ENCODE results near the gene RRP15.

Gene RRP15

DNA sequence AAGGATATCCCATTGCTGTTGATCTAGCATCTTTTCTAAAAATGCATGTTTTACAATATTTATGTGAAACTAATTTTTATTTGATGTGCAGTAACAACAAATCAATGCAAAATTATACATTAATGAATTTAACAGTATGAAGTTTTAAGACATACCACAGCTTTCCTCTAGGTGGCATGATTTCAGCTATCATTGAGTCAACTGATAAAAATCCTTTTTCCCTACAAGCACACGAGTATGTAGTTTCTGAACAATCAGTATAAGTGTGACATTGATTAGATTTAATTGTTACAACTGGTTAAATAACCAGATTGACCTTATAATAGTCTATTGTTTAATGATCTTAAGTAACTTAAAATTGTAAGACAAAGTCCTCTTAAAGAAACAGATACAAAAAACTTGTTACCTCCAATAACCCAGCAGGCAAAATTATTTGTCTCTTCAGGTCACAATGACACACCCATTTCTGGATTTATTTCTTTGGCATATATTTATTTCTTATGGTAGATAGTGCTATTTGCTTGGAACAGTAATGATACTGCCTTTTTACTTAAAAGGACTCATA is 54.3 kb downstream of the RRP15 start:
- H3K36me3 ChIP-seq (ENCODE audit: control insufficient read depth in 2 of 2, insufficient read depth in 2 of 2, low read length in 2 of 2): no peaks in the 10 kb centered on the region
- no peaks in the 10 kb centered on the region for H3K9me3 ChIP-seq (ENCODE audit: control insufficient read depth in 2 of 2, low read length in 2 of 2)
- no peak overlapping the region for H3K9ac ChIP-seq (ENCODE audit: low read length in 2 of 2)
- H3K4me1 ChIP-seq (ENCODE audit: control insufficient read depth, insufficient read depth, low read length): no peaks in the 10 kb centered on the region
- no peak overlapping the region for H3K27ac ChIP-seq (ENCODE audit: low read length)
- no peak overlapping the region for H3K4me3 ChIP-seq (ENCODE audit: low read length in 2 of 2)
- H3K27me3 ChIP-seq (ENCODE audit: control insufficient read depth in 1 of 2, insufficient read depth in 2 of 2, low read length in 2 of 2): no peaks in the 10 kb centered on the region

DNA sequence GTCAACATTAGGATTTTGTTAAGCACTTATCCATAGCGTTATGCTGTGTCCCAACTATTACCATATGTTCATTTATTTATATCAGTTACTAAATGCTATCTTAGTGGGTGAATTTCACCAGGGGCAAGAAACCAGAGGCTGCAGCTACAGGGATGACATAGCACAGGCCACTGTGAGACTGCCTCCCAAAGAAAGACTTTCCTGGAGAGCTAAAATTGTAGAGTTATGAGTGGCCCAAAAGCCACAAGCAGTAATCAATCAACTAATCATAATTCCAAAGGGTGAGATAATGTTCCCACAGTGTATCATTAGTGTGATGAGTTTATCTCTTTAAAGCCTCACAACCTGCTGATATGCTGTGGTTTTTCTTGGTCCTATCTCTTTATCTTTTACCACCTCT is 56.2 kb downstream of the RRP15 start:
- Histone ChIP-seq H3K9ac (ENCODE audit: low read length in 2 of 2) (no peak overlapping the region), H3K4me3 (ENCODE audit: low read length in 2 of 2) (no peak overlapping the region), H3K36me3 (ENCODE audit: control insufficient read depth in 2 of 2, insufficient read depth in 2 of 2, low read length in 2 of 2) (no peaks in the 10 kb centered on the region), H3K27ac (ENCODE audit: low read length) (no peak overlapping the region), H3K27me3 (ENCODE audit: control insufficient read depth in 1 of 2, insufficient read depth in 2 of 2, low read length in 2 of 2) (no peaks in the 10 kb centered on the region), H3K9me3 (ENCODE audit: control insufficient read depth in 2 of 2, low read length in 2 of 2) (no peaks in the 10 kb centered on the region), H3K4me1 (ENCODE audit: control insufficient read depth, insufficient read depth, low read length) (peaks cover 11% of the 10 kb centered on the region)

DNA sequence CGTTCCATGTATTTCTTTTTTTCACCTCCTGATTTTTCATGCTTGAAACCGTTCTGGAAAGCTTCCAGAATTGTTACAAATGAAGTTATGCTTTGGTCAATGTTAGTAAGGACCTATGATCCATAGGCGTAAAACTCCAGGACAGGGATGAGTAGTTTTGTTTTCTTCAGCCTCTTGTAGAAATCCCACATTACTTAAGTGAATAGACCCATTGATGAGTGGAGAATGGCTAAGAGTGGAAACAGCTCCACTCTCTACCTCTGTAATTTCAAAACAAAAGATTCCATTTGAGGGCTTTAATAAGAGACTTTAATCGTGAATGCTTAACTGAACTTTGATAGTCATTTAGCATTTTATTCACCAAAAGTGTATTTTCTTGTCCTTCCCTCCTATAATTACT is 57.0 kb downstream of the RRP15 start:
- Histone ChIP-seq H3K27ac (ENCODE audit: low read length) (no peak overlapping the region), H3K9me3 (ENCODE audit: control insufficient read depth in 2 of 2, low read length in 2 of 2) (no peaks in the 10 kb centered on the region), H3K4me3 (ENCODE audit: low read length in 2 of 2) (no peak overlapping the region), H3K27me3 (ENCODE audit: control insufficient read depth in 1 of 2, insufficient read depth in 2 of 2, low read length in 2 of 2) (no peaks in the 10 kb centered on the region), H3K36me3 (ENCODE audit: control insufficient read depth in 2 of 2, insufficient read depth in 2 of 2, low read length in 2 of 2) (no peaks in the 10 kb centered on the region), H3K4me1 (ENCODE audit: control insufficient read depth, insufficient read depth, low read length) (peaks cover 11% of the 10 kb centered on the region), H3K9ac (ENCODE audit: low read length in 2 of 2) (no peak overlapping the region)

DNA sequence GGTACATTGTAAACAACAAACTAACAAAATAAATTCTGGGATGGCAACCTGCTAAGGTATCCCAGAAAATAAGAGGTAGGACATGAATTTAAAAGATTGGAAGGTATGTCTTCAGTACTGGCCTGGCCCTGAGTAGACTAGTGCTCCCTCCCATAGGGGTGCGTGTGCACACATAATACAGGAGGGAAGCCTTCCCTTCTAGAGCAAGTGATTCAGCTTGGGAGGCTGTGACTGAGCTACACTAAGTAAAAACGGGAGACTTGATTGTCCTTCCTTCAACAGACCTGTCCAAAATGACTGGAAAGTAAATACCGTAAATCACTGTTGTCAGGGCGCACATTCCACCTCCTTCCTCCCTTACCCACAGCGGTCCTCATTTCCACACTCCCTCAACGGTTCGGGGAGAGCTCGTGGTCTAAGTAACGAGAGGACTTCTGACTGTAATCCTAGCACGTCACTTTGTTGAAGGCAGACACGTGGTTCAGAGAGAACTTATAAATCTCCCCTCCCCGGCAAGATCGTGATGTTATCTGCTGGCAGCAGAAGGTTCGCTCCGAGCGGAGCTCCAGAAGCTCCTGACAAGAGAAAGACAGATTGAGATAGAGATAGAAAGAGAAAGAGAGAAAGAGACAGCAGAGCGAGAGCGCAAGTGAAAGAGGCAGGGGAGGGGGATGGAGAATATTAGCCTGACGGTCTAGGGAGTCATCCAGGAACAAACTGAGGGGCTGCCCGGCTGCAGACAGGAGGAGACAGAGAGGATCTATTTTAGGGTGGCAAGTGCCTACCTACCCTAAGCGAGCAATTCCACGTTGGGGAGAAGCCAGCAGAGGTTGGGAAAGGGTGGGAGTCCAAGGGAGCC is 60.0 kb downstream of the RRP15 start, which contains the start of gene TGFB2:
Gene TGFB2 (plus strand): TSS at position 523 of the 859 bp plus-strand sequence. CDS start 1,366 bp downstream, outside the sequence.
- Histone ChIP-seq H3K36me3 (ENCODE audit: control insufficient read depth in 2 of 2, insufficient read depth in 2 of 2, low read length in 2 of 2) (no peaks in the 10 kb centered on the region), H3K4me1 (ENCODE audit: control insufficient read depth, insufficient read depth, low read length) (peaks cover 13% of the 10 kb centered on the region), H3K9me3 (ENCODE audit: control insufficient read depth in 2 of 2, low read length in 2 of 2) (no peaks in the 10 kb centered on the region), H3K9ac (ENCODE audit: low read length in 2 of 2) (peak within 1 kb of the TSS; percentile 87 to 94), H3K27ac (ENCODE audit: low read length) (peak within 1 kb of the TSS; percentile 86), H3K27me3 (ENCODE audit: control insufficient read depth in 1 of 2, insufficient read depth in 2 of 2, low read length in 2 of 2) (no peaks in the 10 kb centered on the region), H3K4me3 (ENCODE audit: low read length in 2 of 2) (peak within 1 kb of the TSS; percentile 94 to 96)

DNA sequence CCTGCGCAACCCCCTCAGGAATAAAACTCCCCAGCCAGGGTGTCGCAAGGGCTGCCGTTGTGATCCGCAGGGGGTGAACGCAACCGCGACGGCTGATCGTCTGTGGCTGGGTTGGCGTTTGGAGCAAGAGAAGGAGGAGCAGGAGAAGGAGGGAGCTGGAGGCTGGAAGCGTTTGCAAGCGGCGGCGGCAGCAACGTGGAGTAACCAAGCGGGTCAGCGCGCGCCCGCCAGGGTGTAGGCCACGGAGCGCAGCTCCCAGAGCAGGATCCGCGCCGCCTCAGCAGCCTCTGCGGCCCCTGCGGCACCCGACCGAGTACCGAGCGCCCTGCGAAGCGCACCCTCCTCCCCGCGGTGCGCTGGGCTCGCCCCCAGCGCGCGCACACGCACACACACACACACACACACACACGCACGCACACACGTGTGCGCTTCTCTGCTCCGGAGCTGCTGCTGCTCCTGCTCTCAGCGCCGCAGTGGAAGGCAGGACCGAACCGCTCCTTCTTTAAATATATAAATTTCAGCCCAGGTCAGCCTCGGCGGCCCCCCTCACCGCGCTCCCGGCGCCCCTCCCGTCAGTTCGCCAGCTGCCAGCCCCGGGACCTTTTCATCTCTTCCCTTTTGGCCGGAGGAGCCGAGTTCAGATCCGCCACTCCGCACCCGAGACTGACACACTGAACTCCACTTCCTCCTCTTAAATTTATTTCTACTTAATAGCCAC is 60.7 kb downstream of the RRP15 start:
- H3K27ac ChIP-seq (ENCODE audit: low read length): peak overlapping the region; percentile 86
- peaks cover 16% of the 10 kb centered on the region for H3K4me1 ChIP-seq (ENCODE audit: control insufficient read depth, insufficient read depth, low read length)
- peak overlapping the region; percentile 94 to 96 for H3K4me3 ChIP-seq (ENCODE audit: low read length in 2 of 2)
- H3K9me3 ChIP-seq (ENCODE audit: control insufficient read depth in 2 of 2, low read length in 2 of 2): no peaks in the 10 kb centered on the region
- H3K36me3 ChIP-seq (ENCODE audit: control insufficient read depth in 2 of 2, insufficient read depth in 2 of 2, low read length in 2 of 2): no peaks in the 10 kb centered on the region
- H3K9ac ChIP-seq (ENCODE audit: low read length in 2 of 2): peak overlapping the region; percentile 87 to 94
- no peaks in the 10 kb centered on the region for H3K27me3 ChIP-seq (ENCODE audit: control insufficient read depth in 1 of 2, insufficient read depth in 2 of 2, low read length in 2 of 2)

DNA sequence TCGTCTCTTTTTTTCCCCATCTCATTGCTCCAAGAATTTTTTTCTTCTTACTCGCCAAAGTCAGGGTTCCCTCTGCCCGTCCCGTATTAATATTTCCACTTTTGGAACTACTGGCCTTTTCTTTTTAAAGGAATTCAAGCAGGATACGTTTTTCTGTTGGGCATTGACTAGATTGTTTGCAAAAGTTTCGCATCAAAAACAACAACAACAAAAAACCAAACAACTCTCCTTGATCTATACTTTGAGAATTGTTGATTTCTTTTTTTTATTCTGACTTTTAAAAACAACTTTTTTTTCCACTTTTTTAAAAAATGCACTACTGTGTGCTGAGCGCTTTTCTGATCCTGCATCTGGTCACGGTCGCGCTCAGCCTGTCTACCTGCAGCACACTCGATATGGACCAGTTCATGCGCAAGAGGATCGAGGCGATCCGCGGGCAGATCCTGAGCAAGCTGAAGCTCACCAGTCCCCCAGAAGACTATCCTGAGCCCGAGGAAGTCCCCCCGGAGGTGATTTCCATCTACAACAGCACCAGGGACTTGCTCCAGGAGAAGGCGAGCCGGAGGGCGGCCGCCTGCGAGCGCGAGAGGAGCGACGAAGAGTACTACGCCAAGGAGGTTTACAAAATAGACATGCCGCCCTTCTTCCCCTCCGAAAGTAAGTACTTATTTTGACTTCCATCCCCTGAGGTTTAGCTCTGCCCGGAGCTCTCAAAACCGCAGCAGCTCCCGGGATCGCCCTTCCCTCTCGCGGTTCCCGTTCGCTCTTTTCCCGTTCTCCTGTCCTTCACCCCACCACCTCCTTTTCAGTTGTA is 61.5 kb downstream of the RRP15 start:
- Histone ChIP-seq H3K36me3 (ENCODE audit: control insufficient read depth in 2 of 2, insufficient read depth in 2 of 2, low read length in 2 of 2) (no peaks in the 10 kb centered on the region), H3K27ac (ENCODE audit: low read length) (peak overlapping the region; percentile 86), H3K4me3 (ENCODE audit: low read length in 2 of 2) (peak overlapping the region; percentile 94 to 96), H3K27me3 (ENCODE audit: control insufficient read depth in 1 of 2, insufficient read depth in 2 of 2, low read length in 2 of 2) (no peaks in the 10 kb centered on the region), H3K9ac (ENCODE audit: low read length in 2 of 2) (peak overlapping the region; percentile 87 to 94), H3K9me3 (ENCODE audit: control insufficient read depth in 2 of 2, low read length in 2 of 2) (no peaks in the 10 kb centered on the region), H3K4me1 (ENCODE audit: control insufficient read depth, insufficient read depth, low read length) (peaks cover 16% of the 10 kb centered on the region)

DNA sequence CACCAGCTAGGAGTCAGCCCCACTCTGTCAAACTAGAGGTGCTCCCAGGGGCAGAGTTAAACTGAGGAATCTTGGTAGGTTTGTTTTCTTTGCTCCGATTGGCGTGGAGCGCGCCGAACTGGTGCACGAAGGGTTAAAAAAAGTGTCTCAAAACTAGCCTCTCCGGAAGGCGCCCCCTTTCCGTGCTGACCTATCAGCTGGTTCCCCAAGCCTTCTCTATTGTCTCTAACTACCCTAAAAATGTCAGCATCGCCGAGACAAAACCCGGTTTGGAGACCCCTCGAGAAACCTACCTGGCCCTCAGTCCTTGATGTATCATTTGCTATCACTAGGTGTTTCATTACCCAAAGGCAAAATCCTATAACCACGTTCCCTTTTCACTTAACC is 62.2 kb downstream of the RRP15 start:
- H3K36me3 ChIP-seq (ENCODE audit: control insufficient read depth in 2 of 2, insufficient read depth in 2 of 2, low read length in 2 of 2): no peaks in the 10 kb centered on the region
- no peaks in the 10 kb centered on the region for H3K9me3 ChIP-seq (ENCODE audit: control insufficient read depth in 2 of 2, low read length in 2 of 2)
- peak overlapping the region; percentile 87 to 94 for H3K9ac ChIP-seq (ENCODE audit: low read length in 2 of 2)
- peak overlapping the region; percentile 86 for H3K27ac ChIP-seq (ENCODE audit: low read length)
- H3K4me1 ChIP-seq (ENCODE audit: control insufficient read depth, insufficient read depth, low read length): peaks cover 16% of the 10 kb centered on the region
- no peaks in the 10 kb centered on the region for H3K27me3 ChIP-seq (ENCODE audit: control insufficient read depth in 1 of 2, insufficient read depth in 2 of 2, low read length in 2 of 2)
- H3K4me3 ChIP-seq (ENCODE audit: low read length in 2 of 2): peak overlapping the region; percentile 94 to 96

DNA sequence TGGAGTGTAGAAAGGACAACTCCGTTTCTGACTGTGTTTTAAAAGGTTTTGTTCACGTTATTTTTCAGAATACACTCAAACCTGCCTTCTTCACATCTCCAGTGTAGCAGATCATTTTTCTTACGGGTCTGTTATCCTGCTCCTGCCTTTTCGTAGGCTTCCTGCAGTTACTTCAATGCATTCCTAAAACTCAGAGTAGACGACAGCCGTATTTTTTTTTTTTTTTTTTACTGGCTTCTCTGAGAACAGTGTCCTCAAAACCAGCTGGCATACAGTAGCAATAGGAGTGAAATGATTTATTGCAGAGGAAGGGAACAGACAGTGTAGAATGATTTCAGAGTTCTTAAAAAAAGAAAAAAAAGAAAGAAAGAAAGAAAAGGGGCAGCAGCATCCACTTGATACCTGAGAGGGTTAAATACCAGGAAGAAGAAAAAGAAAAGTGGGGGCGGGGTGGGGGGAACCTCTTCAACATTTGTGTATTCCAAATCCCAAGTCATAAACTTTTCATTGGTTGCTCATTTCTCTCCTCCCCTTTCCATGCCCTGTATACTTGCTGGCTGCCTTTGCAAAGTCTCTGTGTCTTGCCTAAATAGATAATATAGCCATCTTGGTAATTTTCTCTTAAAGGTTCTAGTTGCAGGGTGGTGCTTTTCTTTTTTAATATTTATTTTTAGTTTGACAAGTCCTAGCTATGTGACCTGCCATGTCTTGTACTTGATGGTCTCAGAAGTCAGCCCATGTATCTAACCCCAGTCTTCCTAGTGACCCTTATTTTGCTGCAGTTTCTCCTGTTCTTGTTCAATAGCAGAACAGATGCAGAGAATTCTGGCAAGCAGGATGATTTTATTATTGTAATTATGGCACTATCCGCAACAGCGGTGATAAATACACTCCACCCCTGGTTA is 62.9 kb downstream of the RRP15 start:
- Histone ChIP-seq H3K9me3 (ENCODE audit: control insufficient read depth in 2 of 2, low read length in 2 of 2) (no peaks in the 10 kb centered on the region), H3K27ac (ENCODE audit: low read length) (peak overlapping the region; percentile 86), H3K36me3 (ENCODE audit: control insufficient read depth in 2 of 2, insufficient read depth in 2 of 2, low read length in 2 of 2) (no peaks in the 10 kb centered on the region), H3K9ac (ENCODE audit: low read length in 2 of 2) (peak overlapping the region; percentile 87 to 94), H3K27me3 (ENCODE audit: control insufficient read depth in 1 of 2, insufficient read depth in 2 of 2, low read length in 2 of 2) (no peaks in the 10 kb centered on the region), H3K4me3 (ENCODE audit: low read length in 2 of 2) (peak overlapping the region; percentile 94 to 96), H3K4me1 (ENCODE audit: control insufficient read depth, insufficient read depth, low read length) (peaks cover 16% of the 10 kb centered on the region)

DNA sequence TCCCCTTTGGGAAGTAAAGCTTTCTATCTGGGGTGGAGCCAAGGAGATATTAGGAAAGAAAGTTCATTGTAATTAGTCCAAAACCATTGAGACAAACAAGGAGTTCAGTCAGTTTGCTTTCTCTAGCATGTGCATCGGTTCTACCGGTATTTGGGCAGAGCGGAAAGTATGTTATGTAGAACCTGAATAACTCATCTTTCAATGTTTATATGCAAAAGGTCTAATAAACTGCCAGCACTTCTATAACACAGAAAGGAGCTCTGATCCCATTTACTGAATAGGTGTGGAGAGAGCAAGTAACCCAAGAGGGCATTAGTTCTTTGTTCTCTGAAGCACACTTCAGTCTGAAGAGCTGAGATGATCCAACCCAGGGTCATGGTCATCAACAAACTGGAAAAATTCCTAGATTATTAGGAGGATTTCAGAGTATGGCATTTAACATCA is 63.6 kb downstream of the RRP15 start:
- Histone ChIP-seq H3K4me1 (ENCODE audit: control insufficient read depth, insufficient read depth, low read length) (peaks cover 22% of the 10 kb centered on the region), H3K9me3 (ENCODE audit: control insufficient read depth in 2 of 2, low read length in 2 of 2) (no peaks in the 10 kb centered on the region), H3K27ac (ENCODE audit: low read length) (peak overlapping the region; percentile 86), H3K36me3 (ENCODE audit: control insufficient read depth in 2 of 2, insufficient read depth in 2 of 2, low read length in 2 of 2) (no peaks in the 10 kb centered on the region), H3K27me3 (ENCODE audit: control insufficient read depth in 1 of 2, insufficient read depth in 2 of 2, low read length in 2 of 2) (no peaks in the 10 kb centered on the region), H3K4me3 (ENCODE audit: low read length in 2 of 2) (peak overlapping the region; percentile 94 to 96), H3K9ac (ENCODE audit: low read length in 2 of 2) (peak overlapping the region; percentile 37 to 87)

Data from stomach smooth muscle (tissue), 2 donors.